ENCODE measurements around the gene DLG1.

- TF ChIP-seq POLR2AphosphoS5 (IDR thresholded peaks at IDR 0.05): no peak
- no peak for TF ChIP-seq CTCF (IDR thresholded peaks at IDR 0.05)
- no peak for TF ChIP-seq POLR2A (IDR thresholded peaks at IDR 0.05)
Measured at GRCh38 chr3:197258168-197258755, 40.1 kb downstream of the DLG1 start.
